HCT116 (cell line): ENCODE data around the gene NHLRC1.

Source experiments
- ATF3 ChIP-seq: IDR thresholded peaks from 2 replicates; pipeline ENCODE4 v1.6.1; 2012
- CEBPB ChIP-seq: IDR thresholded peaks from 2 replicates; pipeline ENCODE4 v1.6.1; 2012; ENCODE audit warnings: low read depth
- CTCF ChIP-seq, 3 experiments: fragments of 200-600 bp in 1 of 3; sonication (generic) in 1 of 3; IDR thresholded peaks in 2 of 3; conservative IDR thresholded peaks in 1 of 3; 2 replicates each; pipeline ENCODE4 v1.5.1; 2012 to 2017; ENCODE audit warnings: low read depth in 2 of 3, low read length in 2 of 3, antibody characterized with exemption in 1 of 3, borderline replicate concordance in 1 of 3, control low read depth in 1 of 3, mild to moderate bottlenecking in 1 of 3, mixed read lengths in 1 of 3, mixed run types in 1 of 3, moderate library complexity in 1 of 3; ENCODE audit not compliant: insufficient read depth in 1 of 3
- EZH2 ChIP-seq: fragments of 200-600 bp; sonication (generic); IDR thresholded peaks from 2 replicates; pipeline ENCODE4 v1.6.1; 2017; ENCODE audit warnings: antibody characterized with exemption, mixed run types
- MAX ChIP-seq: IDR thresholded peaks from 2 replicates; pipeline ENCODE4 v1.6.1; 2012
- POLR2A ChIP-seq: IDR thresholded peaks from 2 replicates; pipeline ENCODE4 v1.7.0; 2011; ENCODE audit warnings: borderline replicate concordance; ENCODE audit not compliant: insufficient read depth, insufficient read length; ENCODE audit errors: extremely low read depth
- POLR2AphosphoS5 ChIP-seq: IDR thresholded peaks from 2 replicates; pipeline ENCODE4 v1.6.1; 2011; ENCODE audit warnings: mild to moderate bottlenecking, low read depth, low read length, moderate library complexity
- RAD21 ChIP-seq: IDR thresholded peaks from 2 replicates; pipeline ENCODE4 v1.6.1; 2012; ENCODE audit warnings: low read depth, mild to moderate bottlenecking
- REST ChIP-seq: IDR thresholded peaks from 2 replicates; pipeline ENCODE4 v1.6.1; 2012; ENCODE audit warnings: low read depth
- SIN3A ChIP-seq: IDR thresholded peaks from 2 replicates; pipeline ENCODE4 v1.6.1; 2012; ENCODE audit warnings: low read depth
- SRF ChIP-seq: IDR thresholded peaks from 2 replicates; pipeline ENCODE4 v1.6.1; 2012; ENCODE audit warnings: low read depth

- TF ChIP-seq POLR2A (no peak), REST (no peak), POLR2AphosphoS5 (no peak), EZH2 (no peak), ATF3 (no peak), CEBPB (no peak), CTCF (IDR thresholded peaks at IDR 0.05 in 2 of 3, conservative IDR thresholded peaks at IDR 0.05 in 1 of 3; ENCODE audit: borderline replicate concordance in 1 of 3, insufficient read depth in 1 of 3, low read depth in 2 of 3, low read length in 2 of 3) (no peak), SRF (no peak), SIN3A (no peak), RAD21 (no peak), MAX (no peak)
These were observed 19.5 kb downstream of the NHLRC1 start for GRCh38 chr6:18102783-18103509.
